Vein endothelial cell (primary cell): ENCODE measurements around the gene ABCG2. TPM values are rescaled to one million over a fixed set of nuclear protein-coding genes. Genes with fewer than 3 reads are reported as not detected.

Experiments used
- small RNA-seq: library from RNA; depleted of rRNA; stranded (forward); fragments of <200 nt; gene quantifications from one replicate; pipeline ENCODE3, GENCODE V24; 2012
- total RNA-seq: library from RNA; depleted of rRNA; stranded (reverse); fragments of >200 nt; gene quantifications from 2 replicates; pipeline ENCODE4 v1.2.3, GENCODE V29; 2012

ABCG2 gene
- 36.7 and 40.2 TPM in 2 replicates for total RNA-seq

GRCh38 chr4:88158489-88159228 is at the start of gene ABCG2:
ABCG2 (minus strand) TSS chr4:88158639; CDS start chr4:88139995, 18,644 bp downstream.

Small RNA genes within 50 kb of the gene (small RNA-seq; reads per million reads assigned to genes)
- gene RNU6-818P (not detected), gene RNU6ATAC31P (not detected)

Other genes starting within 250 kb of the ABCG2 start
- 0.10 TPM in 1 of 2 replicates, not detected in the other for gene SPP1, start 182.9 kb downstream of the ABCG2 start, total RNA-seq
- 26.5 and 35.3 TPM in 2 replicates for gene PKD2, start 151.0 kb downstream of the ABCG2 start, total RNA-seq
- 6.9 and 9.0 TPM in 2 replicates for gene PPM1K, start 125.9 kb upstream of the ABCG2 start, total RNA-seq
- 3.9 and 6.7 TPM in 2 replicates for gene HERC6, start 220.2 kb upstream of the ABCG2 start, total RNA-seq